D721Med (cell line): ENCODE measurements around the gene GPR68.

ENCODE experiments used
- DNase-seq: peaks from one replicate; pipeline ENCODE4 v3.0.0; 2011; ENCODE audit warnings: low spot score; ENCODE audit not compliant: insufficient read length
- FAIRE-seq: peaks from 2 replicates; lab custom pipeline; 2011; peaks lifted over from hg19 to GRCh38; lab: Jason Lieb, UNC
- CTCF ChIP-seq: IDR thresholded peaks from 2 replicates; pipeline ENCODE4 v1.5.1; 2012; ENCODE audit warnings: mild to moderate bottlenecking, control low read depth; ENCODE audit not compliant: insufficient read depth; ENCODE audit errors: missing control alignments

The GPR68 gene

GRCh38 chr14:91258876-91259275 lies 14.4 kb upstream of the GPR68 start:
- FAIRE-seq: no peak
- no peak for DNase-seq
- TF ChIP-seq CTCF: no peak

- FAIRE-seq (no peak), DNase-seq (no peak)
- TF ChIP-seq CTCF: no peak
Observed at GRCh38 chr14:91258011-91258618, 13.6 kb upstream of the GPR68 start.

- no peak for FAIRE-seq
- no peak for DNase-seq
- TF ChIP-seq CTCF: no peak
Observed at GRCh38 chr14:91257328-91258010, 13.0 kb upstream of the GPR68 start.

GRCh38 chr14:91256661-91257060 lies 12.2 kb upstream of the GPR68 start:
- no peak for TF ChIP-seq CTCF
- FAIRE-seq: no peak
- no peak for DNase-seq

GRCh38 chr14:91255026-91255695 lies 10.7 kb upstream of the GPR68 start:
- FAIRE-seq (no peak), DNase-seq (no peak)
- TF ChIP-seq CTCF: no peak

GRCh38 chr14:91254461-91254860 lies 10.0 kb upstream of the GPR68 start:
- DNase-seq (no peak), FAIRE-seq (no peak)
- TF ChIP-seq CTCF: no peak

GRCh38 chr14:91253795-91254323 lies 9.4 kb upstream of the GPR68 start:
- TF ChIP-seq CTCF: no peak
- DNase-seq (no peak), FAIRE-seq (no peak)
